Prostate gland (tissue), 2 donors: ENCODE data around the gene MBOAT1.

ENCODE experiments used
- POLR2A ChIP-seq: fragments of 450-650 bp; IDR thresholded peaks from one replicate; pipeline ENCODE4 v1.6.1; 2016; ENCODE audit warnings: antibody characterized with exemption, mild to moderate bottlenecking
- POLR2AphosphoS5 ChIP-seq: sonication (generic); formaldehyde crosslinking; IDR thresholded peaks from one replicate; pipeline ENCODE4 v1.6.1; 2017; ENCODE audit warnings: antibody characterized with exemption
- TF ChIP-seq, protein P1 (sequence below), 4 experiments: fragments of 200-600 bp in 2 of 4; fragments of 450-650 bp in 2 of 4; sonication (generic) in 2 of 4; IDR thresholded peaks; 1 replicate in 3 of 4; 2 replicates in 1 of 4; pipeline ENCODE4 v1.5.1; 2016 to 2019; ENCODE audit warnings: antibody characterized with exemption in 4 of 4, mild to moderate bottlenecking in 2 of 4, moderate library complexity in 2 of 4

GRCh38 chr6:20129290-20130088 lies 82.8 kb downstream of the MBOAT1 start:
- TF ChIP-seq, protein P1, sequence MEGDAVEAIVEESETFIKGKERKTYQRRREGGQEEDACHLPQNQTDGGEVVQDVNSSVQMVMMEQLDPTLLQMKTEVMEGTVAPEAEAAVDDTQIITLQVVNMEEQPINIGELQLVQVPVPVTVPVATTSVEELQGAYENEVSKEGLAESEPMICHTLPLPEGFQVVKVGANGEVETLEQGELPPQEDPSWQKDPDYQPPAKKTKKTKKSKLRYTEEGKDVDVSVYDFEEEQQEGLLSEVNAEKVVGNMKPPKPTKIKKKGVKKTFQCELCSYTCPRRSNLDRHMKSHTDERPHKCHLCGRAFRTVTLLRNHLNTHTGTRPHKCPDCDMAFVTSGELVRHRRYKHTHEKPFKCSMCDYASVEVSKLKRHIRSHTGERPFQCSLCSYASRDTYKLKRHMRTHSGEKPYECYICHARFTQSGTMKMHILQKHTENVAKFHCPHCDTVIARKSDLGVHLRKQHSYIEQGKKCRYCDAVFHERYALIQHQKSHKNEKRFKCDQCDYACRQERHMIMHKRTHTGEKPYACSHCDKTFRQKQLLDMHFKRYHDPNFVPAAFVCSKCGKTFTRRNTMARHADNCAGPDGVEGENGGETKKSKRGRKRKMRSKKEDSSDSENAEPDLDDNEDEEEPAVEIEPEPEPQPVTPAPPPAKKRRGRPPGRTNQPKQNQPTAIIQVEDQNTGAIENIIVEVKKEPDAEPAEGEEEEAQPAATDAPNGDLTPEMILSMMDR (IDR thresholded peaks at IDR 0.05), result no peak
- TF ChIP-seq POLR2A (no peak), POLR2AphosphoS5 (no peak)
